T-helper 2 cell (primary cell): Measurements from ENCODE around the gene RFXANK.

Experiments
- DNase-seq, 5 experiments: peaks; one replicate each; pipeline versions ENCODE4 v3.0.0 to v3.0.0-alpha.2; 2012 to 2022

RFXANK gene

DNA sequence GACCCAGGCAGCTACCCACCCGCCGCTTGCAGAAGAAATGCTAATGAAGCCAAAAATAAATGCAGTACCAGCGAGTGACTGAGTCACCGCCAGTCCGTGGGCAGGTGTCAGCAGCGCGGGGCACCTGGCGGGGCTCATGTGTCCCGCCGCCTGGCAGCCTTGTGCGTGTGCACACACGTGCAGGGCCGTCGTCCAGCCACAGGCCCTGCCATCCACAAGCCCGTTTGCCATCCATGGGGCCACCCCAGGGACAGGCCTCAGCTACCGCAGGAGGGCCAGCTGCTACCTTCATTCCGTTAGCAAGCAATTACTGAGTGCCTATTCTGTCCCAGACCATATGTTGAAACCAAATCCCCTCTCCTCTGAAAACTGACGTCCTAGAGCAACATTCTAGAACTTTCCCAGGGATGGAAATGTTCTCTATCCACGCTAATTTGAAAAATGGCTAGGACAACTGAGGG, 40.2 kb downstream of the RFXANK start:
- no peak for DNase-seq

DNA sequence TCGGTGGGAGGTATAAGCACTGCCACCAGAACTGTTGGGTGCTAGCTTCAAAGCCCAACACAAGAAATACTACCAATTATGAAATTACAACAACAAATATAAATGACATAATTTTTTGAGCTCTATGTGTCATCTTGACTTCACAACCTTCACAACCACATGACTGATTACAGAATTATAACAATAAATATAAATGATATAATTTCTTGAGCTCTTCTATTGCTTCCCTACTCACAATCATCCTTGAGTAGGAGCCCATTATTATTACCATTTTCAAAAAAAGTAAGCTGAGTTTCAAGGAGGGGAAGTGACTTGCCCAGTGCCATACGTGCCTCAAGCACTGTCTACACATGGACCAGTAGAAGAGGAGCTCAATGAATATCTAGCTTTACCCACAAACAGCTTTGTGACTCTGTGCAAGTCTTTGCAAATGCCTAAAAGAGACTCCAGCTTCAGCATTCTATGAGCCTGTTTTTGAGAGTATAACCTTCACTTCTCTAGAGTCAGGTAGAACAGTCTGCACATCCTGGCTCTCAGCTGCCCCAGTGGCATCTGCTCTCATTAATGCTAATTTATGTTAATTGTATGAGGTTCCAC, 42.3 kb downstream of the RFXANK start:
- DNase-seq = no peak

DNA sequence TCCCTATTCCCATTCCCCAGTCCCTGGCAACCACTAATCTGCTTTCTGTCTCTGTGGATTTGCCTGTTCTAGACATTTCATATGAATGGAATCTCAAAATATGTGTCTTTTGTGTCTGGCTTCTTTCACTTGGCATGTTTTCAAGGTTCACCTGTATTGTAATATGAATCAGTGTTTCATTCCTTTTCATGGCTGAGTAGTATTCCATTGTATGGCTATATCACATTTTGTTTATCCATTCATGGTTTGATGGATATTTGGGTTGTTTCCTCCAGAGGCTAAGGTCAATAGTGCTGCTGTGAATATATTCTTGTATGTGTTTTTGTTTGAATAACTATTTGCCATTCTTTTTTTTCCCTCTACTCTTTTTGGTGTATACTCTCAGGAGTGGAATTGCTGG, 44.1 kb downstream of the RFXANK start:
- DNase-seq = no peak

DNA sequence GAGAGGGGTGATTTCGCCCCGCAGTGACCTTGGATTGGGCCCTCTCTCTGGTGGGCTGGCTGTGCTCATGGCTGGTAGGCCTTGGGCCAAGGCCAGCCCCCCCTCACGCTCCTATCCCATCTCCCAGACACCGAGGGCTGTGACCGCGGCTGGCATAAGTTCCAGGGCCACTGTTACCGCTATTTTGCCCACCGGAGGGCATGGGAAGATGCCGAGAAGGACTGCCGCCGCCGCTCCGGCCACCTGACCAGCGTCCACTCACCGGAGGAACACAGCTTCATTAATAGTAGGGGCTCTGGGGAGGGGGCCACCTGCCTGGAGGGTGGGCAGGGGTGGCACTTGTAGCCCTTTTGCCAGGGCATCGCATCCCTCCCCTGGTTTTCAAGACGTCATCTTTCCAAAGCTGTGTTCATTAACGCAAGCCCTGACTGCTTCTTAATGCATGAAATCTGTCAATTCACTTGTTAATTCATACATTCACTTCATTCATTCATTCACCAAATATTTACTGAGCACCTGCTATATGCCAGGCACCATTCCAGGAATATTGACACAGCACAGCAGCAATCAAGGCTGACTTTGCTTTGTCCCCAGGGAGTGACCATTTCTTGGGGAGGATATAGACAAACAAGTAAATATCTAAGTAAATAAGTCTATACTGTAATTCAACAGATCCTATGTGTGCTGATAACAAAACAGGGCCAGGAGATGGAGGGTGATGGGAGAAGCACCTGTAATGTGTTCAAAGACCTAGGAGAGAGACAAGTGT, 46.3 kb downstream of the RFXANK start:
- no peak for DNase-seq

DNA sequence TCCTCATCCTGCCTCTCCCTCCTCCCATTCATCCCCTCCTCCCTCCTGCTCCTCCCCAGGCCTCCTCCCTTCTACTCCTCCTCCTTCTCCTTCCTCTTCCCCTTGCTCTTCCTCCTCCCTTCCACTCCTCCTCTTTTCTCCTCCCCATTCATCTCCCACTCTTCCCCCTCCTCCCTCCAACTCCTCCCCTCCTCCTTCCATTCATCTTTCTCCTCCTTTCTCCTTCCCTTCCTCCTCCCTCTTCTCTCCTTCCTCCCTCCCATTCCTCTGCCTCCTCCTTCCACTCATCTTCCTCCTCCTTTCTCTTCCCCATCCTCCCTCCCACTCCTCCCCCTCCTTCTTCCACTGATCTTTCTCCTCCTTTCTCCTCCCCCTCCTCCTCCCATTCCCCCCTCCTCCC, 47.6 kb downstream of the RFXANK start:
- no peak for DNase-seq

DNA sequence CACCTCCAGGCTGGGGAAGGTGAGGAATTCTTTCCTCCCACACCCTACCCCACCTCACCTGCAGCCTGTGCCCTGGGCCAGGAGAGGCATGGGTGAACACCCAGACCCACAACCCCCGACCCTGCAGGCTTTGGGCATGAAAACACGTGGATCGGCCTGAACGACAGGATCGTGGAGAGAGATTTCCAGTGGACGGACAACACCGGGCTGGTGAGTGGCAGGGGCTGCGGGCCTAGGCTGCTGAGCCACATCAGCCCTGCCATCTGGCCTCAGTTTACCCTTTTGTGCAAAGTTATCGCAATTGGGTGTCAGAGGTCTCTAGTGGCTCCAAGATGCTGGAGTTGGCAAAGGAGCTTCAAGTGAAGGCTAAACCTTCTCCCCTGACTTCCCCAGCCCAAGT, 48.4 kb downstream of the RFXANK start:
- no peak for DNase-seq

DNA sequence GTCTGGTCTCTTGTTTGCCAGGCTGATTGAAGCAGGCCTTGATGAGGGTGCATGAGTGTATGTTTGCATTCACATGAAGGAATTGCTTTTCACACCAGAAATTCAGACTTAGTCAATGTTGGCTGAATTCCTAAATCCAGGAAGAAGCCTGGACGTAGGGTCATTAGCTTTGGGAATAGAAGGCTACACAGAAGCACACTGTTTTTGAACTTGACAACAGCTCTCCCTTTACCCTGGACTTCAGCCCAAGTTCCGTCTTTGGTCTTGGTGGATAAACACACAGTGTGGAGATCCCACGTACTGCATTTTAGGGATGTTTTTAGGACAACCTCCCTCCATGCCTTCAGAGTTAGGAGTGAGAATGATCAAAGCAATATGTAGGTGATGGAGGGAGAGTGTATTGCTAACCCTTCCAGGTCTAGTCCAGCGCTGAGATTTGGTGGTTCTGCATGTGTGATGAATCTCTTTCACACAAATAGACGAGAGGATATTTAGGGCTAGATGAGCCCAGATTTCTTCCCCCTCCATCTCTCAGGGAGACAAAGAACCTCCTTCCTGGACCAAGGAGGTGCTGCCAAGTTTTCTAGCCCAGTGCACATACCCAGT, 58.2 kb downstream of the RFXANK start:
- DNase-seq = no peak
